HG03439 (cell line): Measurements from ENCODE around the gene SPTSSB.

Experiments
- ATAC-seq: cut with Tn5 transposase; IDR thresholded peaks from one replicate; pipeline ENCODE4 v1.9.1; 2021; ENCODE audit warnings: mild to moderate bottlenecking, moderate library complexity; ENCODE audit not compliant: unreplicated experiment

The SPTSSB gene

DNA sequence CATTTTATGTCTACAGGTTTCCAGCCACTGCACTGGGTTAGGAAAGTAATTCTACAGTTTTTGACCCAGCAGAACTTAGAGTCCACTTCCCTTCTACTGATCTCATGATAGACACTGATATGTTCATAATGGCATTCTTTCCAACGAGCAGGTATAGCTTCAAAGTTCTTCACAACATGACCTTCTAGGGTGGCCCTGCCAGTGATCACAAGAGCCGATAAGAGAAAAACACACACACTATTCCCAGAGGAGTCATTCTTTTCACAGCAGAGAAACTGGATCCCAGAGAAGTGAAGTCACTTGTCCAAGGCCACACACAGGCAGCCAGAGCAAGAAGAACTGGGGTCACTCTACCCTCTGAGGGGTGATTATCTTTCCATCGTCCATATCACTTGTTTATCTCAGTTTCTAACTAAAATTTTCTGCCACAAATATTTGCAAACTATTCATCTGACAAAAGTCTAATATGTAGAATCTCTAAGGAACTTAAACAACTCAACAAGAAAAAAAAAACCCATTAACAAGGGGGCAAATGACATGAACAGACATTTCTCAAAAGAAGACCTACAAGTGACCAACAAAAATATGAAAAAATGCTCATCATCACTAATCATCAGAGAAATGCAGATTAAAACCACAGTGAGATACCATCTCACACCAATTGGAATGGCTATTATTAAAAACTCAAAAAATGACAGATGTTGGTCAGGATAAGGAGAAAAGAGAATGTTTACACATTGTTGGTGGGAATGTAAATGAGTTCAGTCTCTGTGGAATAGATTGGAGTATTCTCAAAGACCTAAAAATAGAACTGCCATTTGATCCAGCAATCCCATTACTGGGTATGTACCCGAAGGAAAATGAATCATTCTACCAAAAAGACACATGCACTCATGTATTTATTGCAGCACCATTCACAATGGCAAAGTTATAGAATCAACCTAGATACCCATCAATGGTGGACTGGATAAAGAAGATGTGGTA, 31.5 kb downstream of the SPTSSB start:
- ATAC-seq: no peak

DNA sequence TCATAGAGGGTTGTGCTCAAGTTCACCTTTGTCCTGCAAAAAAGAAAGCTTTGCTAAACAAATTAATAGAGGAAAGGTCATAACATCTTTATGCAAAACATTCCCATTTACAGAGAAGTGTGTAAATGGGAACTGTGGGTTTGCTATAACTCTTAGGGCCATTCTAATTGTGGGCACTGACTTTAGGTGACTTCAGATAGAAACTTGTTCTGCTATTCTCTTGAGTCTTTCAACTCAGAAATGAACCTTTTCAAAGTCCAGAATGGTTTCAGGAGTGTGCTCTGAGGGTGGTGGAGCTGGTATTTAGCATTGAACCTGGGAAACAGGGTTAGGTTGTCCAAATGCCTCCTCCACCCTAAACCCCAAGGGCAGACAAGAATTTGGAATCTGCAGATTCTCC, 34.0 kb downstream of the SPTSSB start:
- ATAC-seq: no peak

DNA sequence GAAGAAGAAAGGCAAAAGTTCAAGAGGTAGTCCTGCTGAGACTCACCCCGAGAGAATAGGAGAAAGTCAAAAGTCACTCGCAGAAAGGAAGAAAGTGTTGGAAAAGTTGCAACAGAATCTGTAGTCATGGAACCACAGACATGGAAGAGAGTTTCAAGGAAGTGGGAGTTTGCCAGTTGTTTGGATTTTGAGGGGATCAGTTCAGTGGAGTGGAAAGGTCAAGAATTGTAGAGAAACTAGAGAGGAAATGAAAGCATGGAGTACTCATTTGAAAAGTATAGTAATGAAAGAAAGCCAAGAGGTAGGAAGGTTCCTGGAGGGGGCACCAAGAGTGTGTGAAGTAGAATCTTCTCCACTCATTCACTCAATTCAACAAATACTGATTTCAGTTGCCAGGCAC, 34.7 kb downstream of the SPTSSB start:
- ATAC-seq: no peak

DNA sequence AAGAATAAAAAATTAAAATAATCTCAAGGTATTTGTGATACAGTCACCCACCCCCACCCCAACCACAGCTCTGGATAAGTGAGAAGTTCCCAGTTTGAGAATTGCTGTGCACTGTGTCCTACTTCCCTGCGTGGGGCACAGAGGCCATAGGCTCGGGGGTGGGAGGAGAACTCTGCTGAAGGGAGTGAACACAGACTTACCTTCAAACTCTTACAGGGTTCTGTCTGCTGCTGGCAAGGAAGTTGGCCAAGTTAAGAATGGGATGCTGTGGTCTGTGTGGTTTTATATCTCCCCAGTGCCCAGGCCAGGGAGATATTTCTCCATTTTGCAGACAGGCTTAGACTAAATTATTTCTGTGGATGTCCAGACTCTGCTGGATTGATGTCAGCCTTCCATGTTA, 37.6 kb downstream of the SPTSSB start:
- ATAC-seq: no peak

DNA sequence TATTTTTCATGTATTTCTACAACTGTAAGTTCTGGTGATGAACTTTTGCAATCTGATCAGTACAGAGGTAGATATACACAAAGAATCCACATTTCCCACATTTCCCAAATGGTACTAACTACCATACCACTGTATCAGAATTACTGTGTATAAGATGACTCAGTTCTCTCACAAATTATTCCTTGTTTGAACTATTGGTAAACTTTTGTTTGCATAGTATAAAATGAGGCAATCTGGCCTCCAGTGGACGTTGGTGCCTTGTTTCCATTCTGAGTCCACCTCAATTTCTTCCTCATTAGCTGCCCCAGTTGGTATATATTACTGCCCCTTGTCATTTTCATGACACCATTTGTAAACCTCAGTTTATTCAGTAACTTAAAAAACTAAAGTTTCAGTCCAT, 38.5 kb downstream of the SPTSSB start:
- ATAC-seq: no peak

DNA sequence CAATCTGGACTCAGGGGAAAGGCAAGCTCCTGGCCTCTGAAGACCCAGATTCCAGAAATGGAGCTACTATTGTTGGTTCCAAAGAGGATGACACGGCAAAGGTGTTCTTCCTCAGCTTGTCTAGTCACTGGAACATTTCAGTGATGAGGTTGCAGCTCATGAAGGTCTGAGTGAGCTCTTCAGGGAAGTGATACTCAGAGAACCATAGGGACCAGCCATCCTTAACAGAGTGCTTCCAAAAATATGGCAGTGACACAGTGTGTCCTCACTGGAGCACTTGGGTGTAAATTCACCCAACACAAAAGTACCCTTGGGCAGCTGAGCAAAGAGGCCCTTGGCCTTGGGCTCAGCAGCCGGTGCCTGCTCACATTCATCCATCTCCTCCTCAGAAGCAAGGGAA, 46.3 kb downstream of the SPTSSB start:
- ATAC-seq: no peak

DNA sequence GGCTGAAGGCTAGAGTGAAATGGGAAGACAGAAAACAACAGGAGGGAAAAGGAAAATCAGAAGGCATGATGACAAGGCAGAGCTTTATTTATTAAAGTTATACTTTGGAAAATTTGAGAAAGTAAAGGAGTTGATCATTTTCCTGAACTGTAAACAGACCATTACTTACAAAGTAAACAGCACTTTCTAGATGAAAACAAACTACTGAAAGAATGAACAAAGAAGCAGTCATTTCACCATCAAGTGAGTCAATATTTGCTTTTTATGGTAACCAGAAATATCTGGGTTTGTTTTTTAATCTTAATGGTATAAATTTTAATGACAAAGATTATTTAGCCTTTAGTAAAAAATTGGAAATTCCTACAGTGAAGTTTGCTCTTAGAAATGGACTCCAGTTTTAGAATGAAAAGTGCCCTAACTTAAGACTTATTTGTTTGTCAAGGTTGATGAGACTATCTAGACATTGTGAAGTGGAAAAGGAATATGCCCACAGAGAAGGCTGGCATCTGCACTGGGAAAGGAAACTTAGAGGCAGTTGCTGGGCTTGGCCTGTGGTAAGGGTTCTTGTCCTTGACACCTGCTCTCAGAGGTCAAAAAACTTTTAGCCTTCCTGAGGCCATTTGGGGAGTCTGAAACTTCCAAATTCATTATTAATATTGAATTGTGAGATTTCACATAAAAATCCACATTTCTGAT, 47.2 kb downstream of the SPTSSB start:
- no peak for ATAC-seq

DNA sequence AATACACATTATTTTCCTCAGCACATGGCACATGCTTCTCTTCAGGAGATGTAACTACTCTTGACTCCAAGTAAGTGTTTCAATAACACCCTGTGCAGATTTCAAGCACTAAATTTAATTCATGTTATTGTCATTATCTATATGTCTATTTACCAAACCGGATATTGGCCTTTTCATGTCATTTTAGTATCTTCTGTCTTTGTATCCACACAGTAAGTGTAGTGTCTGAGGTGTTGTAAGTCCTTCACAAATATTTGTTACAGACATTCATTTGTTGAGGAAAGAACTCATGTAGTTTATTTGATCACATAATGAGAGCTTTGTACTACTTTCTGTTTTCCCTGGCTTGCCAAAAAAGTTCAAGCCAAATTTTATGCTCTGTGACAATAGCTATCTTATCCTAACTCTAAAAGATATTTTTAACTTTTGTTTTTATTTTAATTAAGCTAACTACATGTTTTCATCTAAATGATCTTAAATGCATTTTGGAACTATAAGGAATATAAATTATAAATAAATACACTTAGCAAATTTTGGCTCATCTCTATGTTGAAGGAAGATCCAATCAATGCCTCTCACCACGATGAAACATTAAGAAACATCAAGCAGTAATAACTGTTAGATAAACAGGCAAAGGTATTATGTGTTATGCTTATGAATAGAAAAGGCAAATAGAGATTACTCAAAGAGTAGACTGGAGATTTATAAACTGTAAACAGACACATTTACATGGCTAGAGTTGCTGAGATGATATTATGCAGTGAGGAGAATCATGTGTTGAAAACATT, 48.3 kb downstream of the SPTSSB start:
- ATAC-seq: no peak

DNA sequence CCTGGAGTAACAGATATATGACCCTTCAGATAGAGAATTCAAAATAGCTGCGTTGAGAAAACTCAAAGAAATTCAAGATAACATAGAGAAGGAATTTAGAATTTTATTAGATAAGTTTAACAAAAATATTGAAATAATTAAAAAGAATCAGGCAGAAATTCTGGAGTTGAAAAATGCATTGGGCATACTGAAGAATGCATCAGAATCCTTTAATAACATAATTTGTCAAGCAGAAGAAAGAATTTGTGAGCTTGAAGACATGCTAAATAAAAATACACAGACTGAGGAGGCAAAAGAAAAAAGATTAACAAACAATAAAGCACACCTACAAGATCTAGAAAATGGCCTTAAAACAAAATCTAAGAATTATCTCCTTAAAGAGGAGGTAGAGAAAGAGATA, 50.5 kb downstream of the SPTSSB start:
- no peak for ATAC-seq

DNA sequence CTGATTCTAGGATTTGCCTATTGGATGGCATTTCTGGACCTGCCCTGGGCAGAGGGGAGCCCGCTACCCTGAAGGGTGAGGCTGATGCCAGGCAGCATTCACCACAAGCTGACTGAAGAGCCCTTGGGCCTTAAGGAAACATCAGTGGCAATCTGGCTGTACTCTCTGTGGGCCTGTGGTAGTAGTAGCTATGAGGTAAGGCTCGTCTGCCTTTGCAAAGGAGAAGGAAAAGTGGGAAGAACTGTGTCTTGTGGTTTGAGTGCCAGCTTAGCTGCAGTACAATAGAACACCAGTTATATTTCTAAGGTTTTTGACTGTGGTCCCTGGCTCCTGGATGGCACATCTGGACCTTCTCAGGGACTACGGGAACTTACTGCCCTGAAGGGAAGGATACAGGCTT, 51.5 kb downstream of the SPTSSB start:
- no peak for ATAC-seq

DNA sequence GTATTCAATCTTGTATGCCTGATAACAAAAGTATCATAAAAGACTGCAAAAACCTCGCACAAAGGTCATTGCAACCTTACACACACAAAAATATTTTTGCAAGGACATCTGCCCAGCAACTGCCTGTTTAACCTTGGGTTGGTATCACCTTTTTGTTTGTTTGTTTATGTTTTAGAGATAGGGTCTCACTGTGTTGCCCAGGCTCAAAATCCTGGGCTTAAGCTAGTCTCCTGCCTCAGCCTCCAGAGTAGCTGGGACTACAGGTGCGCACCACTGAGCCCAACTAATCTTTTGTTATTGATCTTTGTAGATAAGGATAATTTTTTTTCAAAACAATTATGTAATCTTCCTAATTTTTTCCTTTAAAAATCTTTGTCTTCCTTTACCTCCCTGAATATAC, 54.2 kb downstream of the SPTSSB start:
- ATAC-seq: no peak

DNA sequence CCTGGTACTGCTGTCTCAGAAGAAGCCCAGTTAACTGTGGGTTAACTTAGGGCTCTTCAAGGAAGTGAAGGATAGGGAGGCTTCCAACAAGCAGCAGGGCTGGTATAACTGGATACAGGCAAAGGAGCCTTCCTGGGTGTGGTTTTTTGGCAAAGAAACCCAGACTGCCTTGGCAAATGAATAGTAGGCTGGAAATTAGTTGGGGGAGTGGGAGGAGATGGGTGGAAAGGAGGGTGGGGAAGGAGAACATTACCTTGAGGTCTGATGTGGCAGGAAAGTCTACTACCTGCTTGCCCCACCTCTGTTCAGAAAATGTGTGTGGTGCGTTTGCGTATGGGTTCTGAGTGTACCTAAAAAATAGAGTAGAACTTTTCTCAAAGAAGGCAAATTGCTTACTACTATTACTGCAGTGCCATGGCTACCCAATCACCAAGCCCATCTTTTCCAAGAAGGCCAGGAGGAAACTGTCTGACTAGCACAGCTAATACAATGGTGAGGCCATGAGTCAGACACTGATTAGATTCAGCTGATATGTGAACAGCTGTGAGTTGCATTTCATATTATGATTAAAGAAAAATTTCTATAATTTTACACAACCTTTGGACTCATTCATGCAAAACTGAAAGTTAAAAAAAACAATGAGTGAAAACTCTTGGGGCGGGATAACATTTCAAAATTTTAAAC, 55.2 kb downstream of the SPTSSB start:
- no peak for ATAC-seq

DNA sequence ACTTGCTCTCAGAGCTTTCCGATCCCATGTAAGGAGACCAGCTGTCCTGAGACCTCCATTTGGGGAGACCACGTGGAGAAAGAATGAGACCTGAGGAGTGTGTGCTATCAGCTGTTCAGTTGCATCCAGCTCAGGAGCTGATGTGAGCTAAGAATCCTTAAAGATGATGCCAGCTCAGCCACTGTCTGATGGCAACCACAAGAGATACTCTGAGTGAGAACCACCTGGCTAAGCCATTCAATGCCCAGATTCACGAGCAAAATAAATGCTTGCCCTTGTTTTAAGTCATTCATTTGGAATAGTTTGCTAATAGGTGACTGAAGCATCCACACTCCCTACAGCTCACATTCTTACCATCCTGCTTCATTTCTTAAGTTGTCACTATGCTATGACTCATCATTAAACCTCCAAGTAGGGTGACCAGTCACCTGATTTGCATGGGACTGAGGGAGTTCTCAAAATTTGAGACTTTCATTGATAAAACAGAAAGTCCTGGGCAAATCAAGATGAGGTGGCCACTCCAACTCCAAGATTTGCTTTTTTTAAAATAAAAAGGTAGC, 56.4 kb downstream of the SPTSSB start:
- ATAC-seq: peak; percentile 67

DNA sequence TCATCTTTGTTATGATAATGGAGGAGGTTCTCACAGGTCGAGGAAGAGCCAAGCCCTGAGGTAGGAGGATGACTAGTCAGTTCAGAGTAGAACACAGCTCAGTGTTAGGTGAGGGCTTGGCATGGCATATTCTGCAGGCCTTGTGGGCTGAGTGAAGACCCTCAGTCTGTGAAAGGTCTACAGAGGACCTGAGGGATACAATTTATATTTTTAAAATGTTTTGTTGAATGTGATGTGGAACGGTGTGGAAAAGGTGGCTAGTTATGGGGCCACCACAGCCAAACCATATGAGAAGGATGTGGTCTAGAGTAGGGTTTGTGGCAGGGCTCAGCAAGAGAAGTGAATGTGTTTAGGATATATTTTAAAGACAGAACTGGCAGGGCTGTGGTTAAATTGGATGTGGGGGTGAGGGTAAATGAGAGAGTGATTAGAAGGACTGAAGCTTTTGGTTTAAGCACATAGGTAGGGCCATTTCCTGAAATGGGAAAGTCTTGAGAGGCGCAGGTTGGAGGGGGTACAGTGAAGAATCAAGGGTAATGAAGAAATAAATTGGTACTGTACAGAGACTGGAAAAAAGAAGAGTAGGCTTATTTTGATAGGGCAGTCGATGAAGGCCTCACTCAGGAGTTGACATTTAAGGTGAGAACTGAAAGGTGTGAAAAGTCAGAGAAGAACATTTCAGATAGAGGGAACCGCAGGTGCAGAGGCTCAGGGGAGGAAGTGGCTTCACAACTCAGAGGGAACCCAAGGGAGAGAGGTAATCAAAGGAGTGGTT, 60.5 kb downstream of the SPTSSB start:
- no peak for ATAC-seq

DNA sequence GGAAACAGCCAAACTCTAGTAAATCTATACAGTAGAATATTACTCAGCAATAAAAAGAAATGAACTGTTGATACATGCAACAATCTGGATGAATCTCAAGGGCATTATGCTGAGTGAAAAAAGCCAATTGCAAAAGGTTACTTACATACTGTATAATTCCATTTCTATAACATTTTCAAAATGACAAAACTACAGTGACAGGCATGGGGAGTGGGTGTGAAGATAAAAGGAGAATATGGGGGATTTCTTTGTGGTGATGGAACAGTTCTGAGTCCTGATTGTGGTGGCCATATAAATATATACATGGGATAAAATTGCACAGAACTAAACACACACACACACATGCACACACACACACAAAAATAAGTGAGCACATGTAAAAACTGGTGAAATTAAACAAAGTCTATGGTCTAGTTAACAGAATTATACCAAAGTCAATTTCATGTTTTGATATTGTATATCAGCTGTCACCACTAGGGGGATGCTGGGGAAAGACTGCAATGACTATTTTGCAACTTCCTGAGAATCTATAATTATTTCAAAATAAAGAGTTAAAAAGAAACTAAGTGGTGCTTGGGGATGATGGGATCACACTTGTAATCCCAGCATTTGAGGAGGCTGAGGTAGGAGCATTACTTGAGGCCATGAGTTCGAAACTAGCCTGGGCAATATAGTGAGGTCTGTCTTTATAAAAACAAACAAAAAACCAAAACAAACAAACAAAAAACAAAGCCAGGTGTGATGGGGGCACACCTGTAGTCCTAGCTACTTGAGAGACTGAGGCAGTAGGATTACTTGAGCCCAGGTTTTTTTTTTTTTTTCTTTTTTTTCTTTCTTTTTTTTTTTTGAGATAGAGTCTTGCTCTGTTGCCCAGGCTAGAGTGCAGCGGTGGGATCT, 66.0 kb downstream of the SPTSSB start:
- ATAC-seq: no peak

DNA sequence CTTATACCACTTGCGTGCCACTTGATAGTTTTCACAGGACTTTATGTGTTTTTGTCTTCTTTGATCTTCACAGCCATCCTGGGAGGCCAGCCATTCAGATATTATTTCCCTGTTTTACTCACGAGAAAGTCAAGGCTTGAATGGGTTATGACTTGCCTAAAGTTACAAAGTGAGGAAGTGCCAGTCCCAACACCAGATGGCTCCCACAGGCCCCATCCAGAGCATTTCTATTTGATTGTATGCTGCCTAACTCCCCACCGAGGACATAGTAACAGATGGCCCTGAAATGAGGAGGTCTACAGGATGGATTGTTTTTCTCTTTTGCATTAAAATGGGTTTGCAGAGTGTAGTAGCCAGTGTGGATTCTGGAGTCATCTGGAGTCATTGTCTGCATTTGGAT, 74.5 kb downstream of the SPTSSB start:
- ATAC-seq: no peak

DNA sequence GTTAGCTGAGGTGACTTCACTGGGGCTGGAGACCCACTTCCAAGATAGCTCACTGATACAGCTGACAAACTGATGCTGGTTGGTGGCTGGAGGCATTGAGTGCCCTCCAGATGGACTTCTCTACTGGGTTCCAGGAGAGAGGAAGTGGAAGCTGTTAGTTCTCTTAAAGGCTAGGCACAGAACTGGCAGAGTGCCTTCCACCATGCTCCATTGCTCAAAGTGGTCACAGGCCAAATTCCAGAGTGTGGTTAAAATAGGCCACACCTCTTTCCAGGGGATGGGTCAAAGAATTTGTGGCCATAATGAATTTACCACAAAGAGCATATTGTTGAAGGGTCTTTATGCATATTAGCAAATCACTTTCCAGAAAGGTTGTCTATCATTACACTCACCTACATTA, 76.0 kb downstream of the SPTSSB start:
- no peak for ATAC-seq
